OCI-LY3 (cell line): ENCODE measurements around the gene ANKAR.

Source experiments
- CTCF ChIP-seq: fragments of 200-600, 300-600 bp; sonication (generic); IDR thresholded peaks from 2 replicates; pipeline ENCODE4 v1.5.1; 2014; ENCODE audit warnings: antibody characterized with exemption, low read length, low read depth
- EZH2phosphoT487 ChIP-seq: fragments of 200-600 bp; shearing (Covaris generic); IDR thresholded peaks from 2 replicates; pipeline ENCODE4 v1.6.1; 2018; ENCODE audit warnings: antibody characterized with exemption, mixed run types, low read depth

GRCh38 chr2:189631849-189632248 lies 42.6 kb upstream of the ANKAR start:
- TF ChIP-seq CTCF, result no peak
- TF ChIP-seq EZH2phosphoT487, result no peak
